Measurements from ENCODE around the gene MACROD2.

MACROD2 gene

GRCh38 chr20:14334306-14334930 lies 339.1 kb downstream of the MACROD2 start:
- no peak for DNase-seq (ENCODE audit: low read depth, low spot score)

GRCh38 chr20:14335052-14335451 lies 339.7 kb downstream of the MACROD2 start:
- no peak for DNase-seq (ENCODE audit: low read depth, low spot score)

- DNase-seq (ENCODE audit: low read depth, low spot score), result no peak
Measured at GRCh38 chr20:14336686-14337085, 341.4 kb downstream of the MACROD2 start.

DNA sequence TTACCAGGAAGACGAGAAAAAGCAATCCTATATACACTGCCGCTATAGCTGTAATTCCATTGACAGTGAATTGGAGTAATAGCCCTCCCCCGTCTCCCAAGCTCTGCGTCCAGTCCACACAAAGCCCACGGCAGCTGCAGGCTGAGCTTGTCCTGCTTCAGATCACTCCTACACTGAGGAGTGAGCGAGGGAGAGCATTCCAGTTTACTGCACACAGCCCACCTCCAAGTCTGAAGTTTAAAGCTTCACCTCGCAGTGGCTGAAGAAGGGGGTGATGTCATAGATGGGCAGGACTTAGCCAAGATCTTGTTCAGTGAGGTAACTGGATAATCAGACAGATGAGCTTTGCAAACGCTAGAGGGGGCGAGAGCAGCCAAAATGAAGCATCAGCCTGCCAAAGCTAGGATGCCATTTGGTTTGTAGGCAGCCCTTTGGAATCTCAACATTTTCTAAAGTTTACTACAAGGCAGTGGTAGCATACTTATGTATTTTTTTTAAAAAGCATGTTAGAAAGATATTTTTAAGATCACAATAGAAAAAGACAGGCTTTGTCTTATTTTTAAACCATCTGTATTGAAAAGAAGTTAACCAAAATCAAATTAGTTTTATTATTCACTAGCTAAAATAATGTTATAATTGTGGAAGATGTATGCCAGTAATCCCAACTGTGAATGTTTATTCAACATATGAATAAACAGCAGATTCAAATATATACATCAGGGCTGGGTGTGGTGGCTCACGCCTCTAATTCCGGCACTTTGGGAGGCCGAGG lies 342.3 kb downstream of the MACROD2 start, which contains the start of gene FLRT3:
TSS of gene FLRT3 (minus strand) at position 213 of the 772 bp plus-strand sequence. CDS start 10,106 bp downstream, outside the sequence.
- DNase-seq (ENCODE audit: low read depth, low spot score), result no peak

DNA sequence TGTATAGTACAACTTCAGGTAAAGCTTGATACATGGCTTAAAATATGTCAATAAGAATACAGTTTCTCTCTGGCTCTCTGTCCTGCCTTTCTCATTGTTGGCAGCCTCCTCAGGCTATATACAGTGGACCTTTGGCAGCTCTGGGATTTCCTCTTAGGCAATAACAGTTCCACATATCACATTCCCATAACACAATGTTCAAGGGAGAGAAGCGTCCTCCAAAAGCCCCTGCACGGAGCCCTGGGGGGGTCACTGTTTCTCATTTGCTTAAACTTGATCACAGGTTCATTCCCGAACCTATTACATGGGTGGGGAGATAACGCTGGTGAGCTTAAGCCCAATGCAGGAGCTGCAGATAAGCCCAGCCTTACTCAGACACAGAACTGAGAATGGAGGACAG lies 346.5 kb downstream of the MACROD2 start:
- DNase-seq (ENCODE audit: low read depth, low spot score), result no peak

GRCh38 chr20:14342918-14343317 lies 347.6 kb downstream of the MACROD2 start:
- DNase-seq (ENCODE audit: low read depth, low spot score), result no peak

GRCh38 chr20:14343491-14344065 lies 348.3 kb downstream of the MACROD2 start:
- no peak for DNase-seq (ENCODE audit: low read depth, low spot score)

GRCh38 chr20:14344746-14345145 lies 349.4 kb downstream of the MACROD2 start:
- no peak for DNase-seq (ENCODE audit: low read depth, low spot score)

GRCh38 chr20:14355791-14356190 lies 360.5 kb downstream of the MACROD2 start:
- DNase-seq (ENCODE audit: low read depth, low spot score), result no peak

DNA sequence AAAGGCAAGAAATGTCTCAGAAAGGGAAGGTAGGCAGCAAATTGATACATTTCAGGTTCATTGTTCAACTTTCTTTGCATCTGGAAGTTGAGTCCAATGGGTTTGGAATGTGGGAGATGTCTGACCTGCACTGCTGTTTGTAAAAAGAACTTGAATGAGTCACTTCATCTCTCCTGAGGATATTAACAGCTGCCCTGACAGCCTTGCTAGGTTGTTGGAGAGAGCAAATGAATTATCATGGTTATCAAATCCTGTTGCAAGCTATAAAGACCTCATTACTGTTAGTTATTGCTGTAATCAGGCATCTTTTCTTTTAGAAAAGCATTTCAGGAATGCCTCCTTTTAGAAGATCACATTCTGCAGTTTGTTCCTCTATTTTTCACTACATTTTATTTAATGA lies 365.1 kb downstream of the MACROD2 start:
- DNase-seq (ENCODE audit: low read depth, low spot score), result no peak

DNA sequence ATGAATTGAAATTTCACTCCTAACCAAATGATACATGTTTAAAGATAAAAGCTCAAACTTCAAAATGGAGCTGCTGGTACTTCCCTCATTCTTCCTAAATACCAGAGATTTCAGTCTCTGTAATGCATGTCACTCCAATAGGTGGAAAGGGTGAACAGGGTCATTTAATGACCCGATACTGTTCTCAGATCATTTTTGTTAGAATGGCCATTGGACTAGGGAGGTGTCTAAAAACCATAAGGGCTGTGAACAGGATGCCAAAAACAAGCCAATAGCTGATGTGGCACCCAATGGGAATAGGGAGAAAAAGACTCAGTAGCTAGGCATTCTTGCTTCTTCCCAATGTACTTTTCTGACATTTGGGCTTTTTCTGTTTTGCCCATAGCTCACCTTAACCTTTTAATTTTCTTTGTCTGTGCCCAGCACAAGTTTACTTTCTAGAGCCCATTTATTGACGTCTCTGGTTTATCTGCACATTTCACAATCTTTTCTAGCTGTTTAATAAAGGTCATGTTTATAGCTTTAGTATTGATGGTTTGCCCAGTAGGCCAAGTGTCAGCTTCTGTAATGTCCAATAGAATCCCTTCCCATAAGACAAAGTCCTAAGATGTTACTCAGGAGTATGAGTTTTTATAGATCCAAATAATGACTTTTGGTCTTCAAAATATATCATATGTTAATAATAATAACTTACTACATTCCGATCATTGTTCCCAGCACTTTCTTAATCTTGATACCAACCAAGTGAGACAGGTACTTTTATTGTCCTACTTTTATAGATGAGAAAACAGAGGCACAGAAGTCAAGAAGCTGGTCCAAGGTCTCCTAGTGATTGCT lies 366.4 kb downstream of the MACROD2 start:
- DNase-seq (ENCODE audit: low read depth, low spot score), result no peak

DNA sequence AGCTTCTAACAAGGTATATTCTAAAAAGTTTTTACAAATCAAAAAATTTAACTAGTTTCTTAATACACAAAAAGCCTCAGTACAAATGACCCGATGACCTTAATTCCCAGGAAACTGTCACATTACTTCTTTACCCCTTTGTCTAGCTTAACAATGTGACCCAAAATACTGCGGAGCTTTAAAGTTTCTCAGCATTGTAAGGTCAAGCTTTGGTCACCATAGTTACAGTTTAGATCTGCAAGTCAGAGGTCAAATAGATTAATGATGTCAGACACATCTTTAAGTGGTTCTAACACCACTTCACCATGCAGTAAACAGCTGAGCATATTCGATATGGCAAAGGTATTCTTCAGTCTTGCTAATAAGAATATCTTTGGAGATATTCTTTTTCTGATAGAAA lies 378.9 kb downstream of the MACROD2 start:
- no peak for DNase-seq (ENCODE audit: low read depth, low spot score)

GRCh38 chr20:14375416-14375985 lies 380.2 kb downstream of the MACROD2 start:
- DNase-seq (ENCODE audit: low read depth, low spot score), result no peak

- DNase-seq (ENCODE audit: low read depth, low spot score), result no peak
Measured at GRCh38 chr20:14378326-14378725, 383.0 kb downstream of the MACROD2 start.

GRCh38 chr20:14383335-14383734 lies 388.0 kb downstream of the MACROD2 start:
- DNase-seq (ENCODE audit: low read depth, low spot score), result no peak

GRCh38 chr20:14384416-14385175 lies 389.3 kb downstream of the MACROD2 start:
- DNase-seq (ENCODE audit: low read depth, low spot score), result no peak

DNA sequence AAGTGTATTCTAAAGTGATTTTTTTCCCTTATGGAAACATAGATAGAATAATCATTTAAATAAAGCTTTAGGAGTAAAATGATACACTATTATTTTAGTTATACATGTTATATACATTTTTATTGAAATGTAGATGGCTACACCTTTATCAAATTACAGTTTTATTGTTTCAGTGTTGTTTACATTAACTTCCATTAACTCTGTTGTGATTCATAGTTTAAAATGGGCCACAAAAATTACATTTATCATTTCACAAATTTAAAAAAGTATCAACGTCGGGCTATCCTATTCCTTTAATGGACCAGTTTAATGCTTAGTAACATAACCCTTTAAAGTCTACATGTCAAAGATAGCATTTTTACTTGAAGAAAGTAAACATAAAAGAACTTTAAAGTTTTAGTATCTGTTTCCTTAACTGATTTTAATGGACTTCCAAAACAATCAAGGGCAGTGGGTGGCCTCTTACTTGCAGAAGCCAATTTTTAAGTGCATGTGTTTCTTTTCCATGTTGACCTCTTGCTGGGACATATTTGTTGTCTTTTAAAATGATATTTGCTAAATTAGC lies 389.9 kb downstream of the MACROD2 start:
- DNase-seq (ENCODE audit: low read depth, low spot score), result no peak

- DNase-seq (ENCODE audit: low read depth, low spot score), result no peak
Measured at GRCh38 chr20:14386726-14387125, 391.4 kb downstream of the MACROD2 start.

DNA sequence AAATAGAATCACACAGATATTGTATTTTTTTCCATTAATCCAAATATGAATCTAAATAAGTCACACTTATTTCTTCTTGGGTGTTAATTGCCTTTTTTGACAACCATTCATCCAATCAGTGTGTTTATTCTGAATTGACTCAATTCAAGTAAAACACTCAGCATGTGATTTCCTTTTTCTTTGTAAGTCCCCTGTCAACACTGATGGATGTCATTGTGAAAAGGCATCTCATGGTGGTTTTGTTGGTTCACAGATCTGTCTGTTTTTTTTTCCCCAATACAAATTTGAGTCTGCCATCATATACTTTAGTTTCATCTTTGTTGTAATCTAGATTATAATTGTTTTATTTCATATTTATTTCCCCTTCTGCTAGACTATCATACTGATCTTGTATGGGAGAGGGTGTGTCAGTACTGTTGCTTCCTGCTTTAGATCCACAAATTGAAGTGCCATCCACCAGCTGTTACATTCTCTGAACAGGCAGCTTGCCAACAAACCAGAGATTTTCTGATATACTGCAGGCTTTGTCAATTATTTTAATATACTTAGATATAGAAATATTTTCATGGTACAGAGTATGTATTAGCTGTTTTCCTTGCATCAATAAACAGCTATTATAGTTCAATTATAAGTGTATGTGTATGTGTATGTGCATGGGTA lies 406.3 kb downstream of the MACROD2 start:
- no peak for DNase-seq (ENCODE audit: low read depth, low spot score)

- DNase-seq (ENCODE audit: low read depth, low spot score), result no peak
Measured at GRCh38 chr20:14404515-14404914, 409.2 kb downstream of the MACROD2 start.
